ENCODE data around the gene MT1F.

DNA sequence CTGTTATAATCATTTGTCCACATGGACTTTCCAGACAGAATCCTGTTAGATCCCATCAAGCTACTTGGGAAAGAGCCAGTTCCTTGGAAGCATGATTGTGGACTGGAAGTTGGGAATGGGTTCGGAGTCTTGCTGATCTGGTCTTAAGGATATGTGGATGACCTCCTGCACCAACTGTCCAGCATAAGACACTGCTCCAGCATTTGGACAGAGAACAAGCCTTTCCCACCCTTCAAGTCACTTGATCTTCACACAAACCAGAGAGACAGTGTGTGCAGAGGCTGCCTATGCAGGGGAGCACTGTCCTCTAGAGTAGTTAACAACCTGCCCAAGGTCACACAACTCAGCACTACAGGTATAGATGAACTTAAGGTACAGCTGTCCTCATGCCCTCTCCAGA is 11.9 kb upstream of the MT1F start:
- TF ChIP-seq, protein P1, sequence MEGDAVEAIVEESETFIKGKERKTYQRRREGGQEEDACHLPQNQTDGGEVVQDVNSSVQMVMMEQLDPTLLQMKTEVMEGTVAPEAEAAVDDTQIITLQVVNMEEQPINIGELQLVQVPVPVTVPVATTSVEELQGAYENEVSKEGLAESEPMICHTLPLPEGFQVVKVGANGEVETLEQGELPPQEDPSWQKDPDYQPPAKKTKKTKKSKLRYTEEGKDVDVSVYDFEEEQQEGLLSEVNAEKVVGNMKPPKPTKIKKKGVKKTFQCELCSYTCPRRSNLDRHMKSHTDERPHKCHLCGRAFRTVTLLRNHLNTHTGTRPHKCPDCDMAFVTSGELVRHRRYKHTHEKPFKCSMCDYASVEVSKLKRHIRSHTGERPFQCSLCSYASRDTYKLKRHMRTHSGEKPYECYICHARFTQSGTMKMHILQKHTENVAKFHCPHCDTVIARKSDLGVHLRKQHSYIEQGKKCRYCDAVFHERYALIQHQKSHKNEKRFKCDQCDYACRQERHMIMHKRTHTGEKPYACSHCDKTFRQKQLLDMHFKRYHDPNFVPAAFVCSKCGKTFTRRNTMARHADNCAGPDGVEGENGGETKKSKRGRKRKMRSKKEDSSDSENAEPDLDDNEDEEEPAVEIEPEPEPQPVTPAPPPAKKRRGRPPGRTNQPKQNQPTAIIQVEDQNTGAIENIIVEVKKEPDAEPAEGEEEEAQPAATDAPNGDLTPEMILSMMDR (IDR thresholded peaks at IDR 0.05) = no peak
- TF ChIP-seq POLR2A (IDR thresholded peaks at IDR 0.05) = no peak
- TF ChIP-seq POLR2AphosphoS5 (IDR thresholded peaks at IDR 0.05) = no peak
- no peak for TF ChIP-seq EP300 (IDR thresholded peaks at IDR 0.05)

Measured in suprapubic skin (tissue), 4 donors.